AG08395 (cell line): ENCODE data around the gene MPEG1.

Experiments
- DNase-seq: peaks from one replicate; pipeline ENCODE4 v3.0.0; 2012; ENCODE audit warnings: mixed read lengths, low spot score

Gene MPEG1

GRCh38 chr11:59171508-59172322, 41.0 kb downstream of the MPEG1 start, which contains the start of gene DTX4:
Gene DTX4 (plus strand): TSS chr11:59172132. CDS start chr11:59172596, 464 bp downstream.
- peak; percentile 90 for DNase-seq

GRCh38 chr11:59164028-59164427, 48.7 kb downstream of the MPEG1 start:
- no peak for DNase-seq
